IPS DF 4.7 (cell line): ENCODE measurements around the gene SNCG.
"Not testable (repeated sequence)": the region's sequence is repeated elsewhere in the genome, so short reads cannot be mapped to it uniquely, and the experiment has no call there.

Source experiments
- DNase-seq: peaks from one replicate; pipeline ENCODE4 v3.0.0-alpha.2; 2013; ENCODE audit warnings: low spot score; ENCODE audit errors: extremely low read depth

Gene SNCG

GRCh38 chr10:86974484-86974883, 16.1 kb downstream of the SNCG start:
- DNase-seq: no peak

- no peak for DNase-seq
These were observed 18.1 kb downstream of the SNCG start for GRCh38 chr10:86976362-86977056.

- not testable (repeated sequence) for DNase-seq
These were observed 20.1 kb downstream of the SNCG start for GRCh38 chr10:86978457-86978856.

GRCh38 chr10:86979296-86979818, 21.0 kb downstream of the SNCG start:
- DNase-seq: no peak

DNA sequence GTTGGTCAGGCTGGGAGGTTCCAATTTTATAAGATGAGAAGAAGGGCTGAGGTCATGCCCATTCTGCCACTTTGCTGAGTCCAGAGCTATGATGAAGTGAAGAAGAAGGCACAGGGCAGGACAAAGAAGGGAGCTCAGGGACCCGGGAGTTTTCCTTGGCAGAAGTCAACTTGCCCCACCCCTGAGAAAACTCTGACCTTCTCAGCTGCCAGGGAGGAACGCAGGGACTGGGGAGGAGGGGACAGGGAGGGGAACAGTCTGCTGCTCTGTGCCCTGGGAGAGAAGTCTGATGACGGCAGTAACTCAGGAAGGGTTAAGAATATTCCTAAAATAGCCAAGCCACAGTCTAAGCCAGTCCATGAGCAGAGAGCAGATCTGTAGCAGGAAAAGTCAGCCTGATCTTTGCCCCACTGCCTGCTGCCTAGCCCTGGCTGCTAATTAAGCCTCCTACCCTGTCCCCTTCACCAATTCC, 21.6 kb downstream of the SNCG start:
- DNase-seq: no peak

DNA sequence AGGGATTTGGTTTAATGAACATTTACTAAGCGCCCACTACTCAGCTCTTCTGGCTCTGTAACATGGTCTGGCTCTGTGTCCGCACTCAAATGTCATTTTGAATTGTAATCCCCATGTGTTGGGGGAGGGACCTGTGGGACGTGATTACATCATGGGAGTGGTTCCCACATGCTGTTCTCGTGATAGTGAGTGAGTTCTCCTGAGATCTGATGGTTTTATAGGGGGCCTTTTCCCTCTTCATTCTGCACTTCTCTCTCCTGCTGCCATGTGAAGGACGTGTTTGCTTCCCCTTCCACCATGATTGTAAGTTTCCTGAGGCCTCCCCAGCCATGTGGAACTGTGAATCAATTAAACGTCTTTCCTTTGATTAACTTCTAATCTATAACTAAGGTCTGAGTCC, 22.6 kb downstream of the SNCG start:
- not testable (repeated sequence) for DNase-seq

DNA sequence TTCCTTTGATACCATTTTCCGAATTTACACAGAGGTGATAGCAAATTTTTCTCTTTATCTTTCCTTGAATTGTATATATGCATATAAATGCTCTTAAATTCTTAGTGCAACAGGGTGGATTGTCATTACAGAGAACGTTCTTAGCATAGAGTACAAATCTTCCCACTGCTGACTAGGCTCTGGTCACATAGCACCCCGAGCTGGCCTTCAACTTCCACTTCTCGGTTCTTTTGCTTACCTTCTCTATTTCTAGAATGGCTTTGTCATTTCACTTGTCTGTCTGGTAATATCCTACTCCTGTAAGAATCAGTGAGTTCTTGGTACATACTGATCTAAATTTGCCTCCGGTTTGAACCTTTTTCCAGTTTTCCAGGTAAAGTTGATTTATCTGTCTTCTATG, 23.3 kb downstream of the SNCG start:
- no peak for DNase-seq

GRCh38 chr10:86984498-86984897, 26.1 kb downstream of the SNCG start:
- not testable (repeated sequence) for DNase-seq

DNA sequence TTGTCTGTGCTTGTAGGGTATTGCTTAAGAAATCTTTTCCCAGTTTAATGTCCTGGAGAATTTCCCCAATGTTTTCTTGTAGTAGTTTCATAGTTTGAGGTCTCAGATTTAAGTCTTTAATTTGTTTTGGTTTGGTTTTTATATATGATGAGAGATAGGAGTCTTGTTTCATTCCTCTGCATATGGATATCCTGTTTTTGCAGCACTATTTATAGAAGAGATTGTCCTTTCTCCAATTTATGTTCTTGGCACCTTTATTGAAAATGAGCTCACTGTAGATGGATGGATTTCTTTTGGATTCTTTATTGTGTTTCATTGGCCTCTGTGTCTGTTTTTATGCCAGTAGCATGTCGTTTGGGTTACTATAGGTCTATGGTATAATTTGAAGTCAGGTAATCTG, 30.1 kb downstream of the SNCG start:
- DNase-seq: no peak

DNA sequence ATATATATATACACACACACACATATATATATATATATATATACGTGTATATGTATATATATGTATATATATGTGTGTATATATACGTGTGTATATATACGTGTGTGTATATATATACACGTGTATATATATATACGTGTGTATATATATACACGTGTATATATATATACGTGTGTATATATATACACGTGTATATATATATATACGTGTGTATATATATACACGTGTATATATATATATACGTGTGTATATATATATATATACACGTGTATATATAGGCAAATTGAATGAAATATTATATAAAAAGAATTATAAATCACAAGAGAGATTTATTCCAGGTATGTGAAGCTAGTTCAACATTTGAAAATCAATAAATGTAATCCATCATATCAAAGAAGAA, 33.0 kb downstream of the SNCG start:
- DNase-seq: not testable (repeated sequence)

DNA sequence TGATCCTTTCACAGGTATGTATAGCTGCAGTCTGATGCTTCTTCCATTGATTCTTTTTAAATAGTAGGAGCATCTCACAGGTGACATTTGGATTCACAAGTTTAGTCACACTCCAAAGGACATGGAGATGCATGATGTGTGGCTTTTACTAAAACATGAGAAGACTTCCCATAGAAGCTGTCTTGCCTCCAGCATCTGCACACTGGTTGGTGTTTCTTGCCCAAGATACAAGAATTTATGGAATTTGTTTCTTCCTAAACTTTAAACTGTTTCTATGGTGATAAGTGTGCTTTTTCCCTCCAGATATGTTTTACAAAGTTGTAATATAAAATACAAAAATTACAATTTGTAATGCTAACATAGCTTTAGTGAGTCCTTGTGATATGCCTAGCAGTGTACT, 34.1 kb downstream of the SNCG start:
- DNase-seq: no peak

DNA sequence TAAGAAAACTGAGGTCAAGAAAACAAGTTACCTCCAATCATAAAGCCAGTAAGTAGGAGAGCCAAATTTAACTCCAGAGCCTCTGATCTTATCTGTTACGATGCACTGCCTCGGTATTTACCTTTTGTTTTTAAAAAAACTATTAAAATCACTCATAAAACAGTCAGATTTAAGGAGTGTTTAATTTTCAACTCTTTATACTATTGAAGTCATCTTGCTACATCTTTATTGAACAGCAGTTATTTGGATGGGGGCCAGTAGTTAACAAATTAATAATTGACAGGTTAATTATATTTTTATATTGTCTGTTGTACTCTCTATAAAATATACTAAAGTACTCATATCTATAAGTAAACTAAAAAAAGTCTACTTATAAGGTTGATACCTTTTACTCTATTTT, 34.5 kb downstream of the SNCG start:
- no peak for DNase-seq

DNA sequence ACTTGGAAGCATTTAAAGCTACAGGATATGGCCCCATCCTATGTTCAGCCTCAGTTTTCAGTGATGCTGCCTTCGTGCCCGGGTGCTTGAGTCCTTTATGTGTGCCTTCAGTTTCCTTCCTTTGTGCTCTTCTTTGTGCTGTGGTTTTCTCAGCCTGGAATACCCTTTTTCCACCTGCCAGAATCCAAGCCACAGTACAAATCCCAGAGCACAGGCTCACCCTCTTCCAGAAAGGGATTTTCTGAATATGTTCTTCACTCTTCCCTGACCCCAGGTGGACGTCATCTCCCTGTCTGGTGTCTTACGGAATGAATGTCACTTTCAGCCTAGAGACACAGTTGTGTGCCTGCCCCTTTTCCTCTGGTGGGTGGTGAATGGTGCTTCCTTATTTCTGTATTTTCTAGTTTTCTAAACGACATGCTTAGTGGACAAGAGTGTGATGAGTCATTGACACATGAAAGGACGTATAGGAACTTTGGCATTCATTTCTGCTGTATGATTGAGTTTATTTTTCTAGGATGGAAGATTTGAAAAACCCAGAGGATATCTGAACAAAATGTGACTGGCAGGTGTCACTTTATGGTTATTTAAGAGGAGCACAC, 41.5 kb downstream of the SNCG start:
- DNase-seq: not testable (repeated sequence)

- DNase-seq: no peak
These were observed 42.1 kb downstream of the SNCG start for GRCh38 chr10:87000491-87000890.

DNA sequence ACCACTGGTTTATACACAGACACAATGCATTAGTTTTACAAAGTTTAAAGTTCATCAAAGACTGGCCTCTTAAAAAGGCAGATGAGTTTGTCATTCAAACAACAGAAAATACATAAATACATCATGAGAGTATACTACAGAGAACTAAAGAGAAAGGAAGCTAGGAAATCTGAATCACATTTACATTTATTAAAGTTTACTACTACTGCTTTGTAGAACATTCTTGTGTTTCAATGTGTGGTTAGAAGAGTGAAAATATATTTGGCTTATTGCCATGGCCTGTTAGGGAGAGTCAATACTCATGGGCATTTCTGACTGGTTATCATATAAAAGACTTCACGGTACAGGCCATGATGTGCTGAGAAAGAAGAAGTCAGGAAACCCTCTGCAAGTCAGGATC, 48.7 kb downstream of the SNCG start:
- not testable (repeated sequence) for DNase-seq

- DNase-seq: not testable (repeated sequence)
These were observed 49.3 kb downstream of the SNCG start for GRCh38 chr10:87007674-87008073.

DNA sequence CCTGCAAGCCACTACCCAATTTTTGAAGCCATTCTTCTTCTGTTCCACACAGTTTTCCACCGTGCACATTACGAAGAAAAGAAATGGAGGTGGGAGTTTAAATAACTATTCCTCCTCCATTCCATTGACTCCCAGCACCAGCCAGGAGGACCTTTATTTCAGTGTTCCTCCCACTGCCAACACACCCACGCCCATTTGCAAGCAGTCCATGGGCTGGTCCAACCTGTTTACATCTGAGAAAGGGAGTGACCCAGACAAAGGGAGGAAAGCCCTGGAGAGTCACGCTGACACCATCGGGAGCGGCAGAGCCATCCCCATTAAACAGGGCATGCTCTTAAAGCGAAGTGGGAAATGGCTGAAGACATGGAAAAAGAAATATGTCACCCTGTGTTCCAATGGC, 49.9 kb downstream of the SNCG start:
- DNase-seq: not testable (repeated sequence)

DNA sequence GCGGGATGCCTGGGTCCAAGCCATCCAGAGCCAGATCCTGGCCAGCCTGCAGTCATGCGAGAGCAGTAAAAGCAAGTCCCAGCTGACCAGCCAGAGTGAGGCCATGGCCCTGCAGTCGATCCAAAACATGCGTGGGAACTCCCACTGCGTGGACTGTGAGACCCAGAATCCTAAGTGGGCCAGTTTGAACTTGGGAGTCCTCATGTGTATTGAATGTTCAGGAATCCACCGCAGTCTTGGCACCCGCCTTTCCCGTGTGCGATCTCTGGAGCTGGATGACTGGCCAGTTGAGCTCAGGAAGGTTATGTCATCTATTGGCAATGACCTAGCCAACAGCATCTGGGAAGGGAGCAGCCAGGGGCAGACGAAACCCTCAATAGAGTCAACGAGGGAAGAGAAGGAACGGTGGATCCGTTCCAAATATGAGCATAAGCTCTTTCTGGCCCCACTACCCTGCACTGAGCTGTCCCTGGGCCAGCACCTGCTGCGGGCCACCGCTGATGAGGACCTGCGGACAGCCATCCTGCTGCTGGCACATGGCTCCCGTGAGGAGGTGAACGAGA, 50.8 kb downstream of the SNCG start:
- DNase-seq: not testable (repeated sequence)
